OCI-LY7 (cell line): Measurements from ENCODE around the gene HNRNPD. TPM values are rescaled to one million over a fixed set of nuclear protein-coding genes. Genes with fewer than 3 reads are reported as not detected.

Experiments
- BruUV-seq: library from RNA; stranded (reverse); fragments of 400-500 nt; replicated peaks from 2 replicates; lab custom pipeline; 2021; lab: Mats Ljungman, UMichigan
- CTCF ChIA-PET: fragments of 300-600 bp; sonication (Branson Sonifier 250); formaldehyde crosslinking; loops from one replicate; lab custom pipeline; 2022; ENCODE audit warnings: antibody characterized with exemption; ENCODE audit not compliant: unreplicated experiment; lab: Charles Lee
- POLR2A ChIA-PET: fragments of 300-600 bp; sonication (Branson Sonifier 250); formaldehyde crosslinking; loops from one replicate; lab custom pipeline; 2022; ENCODE audit warnings: antibody characterized with exemption; lab: Charles Lee
- DNase-seq: peaks from one replicate; pipeline ENCODE4 v3.0.0-alpha.2; 2015; ENCODE audit warnings: low spot score
- H2AFZ ChIP-seq: fragments of 200-600 bp; sonication (generic), shearing (Covaris generic); 2 replicates; pipeline ENCODE4 v1.6.1; 2014; ENCODE audit warnings: mild to moderate bottlenecking, antibody characterized with exemption, low read length, moderate library complexity
- H3K27ac ChIP-seq: fragments of 200-600 bp; sonication (generic); 2 replicates; pipeline ENCODE4 v1.5.1; 2014; ENCODE audit warnings: mixed run types, low read depth, mild to moderate bottlenecking, moderate library complexity, low read length, inconsistent platforms; ENCODE audit not compliant: poor library complexity, severe bottlenecking
- H3K36me3 ChIP-seq: fragments of 200-600 bp; sonication (generic); 2 replicates; pipeline ENCODE4 v1.6.1; 2014; ENCODE audit warnings: mild to moderate bottlenecking, antibody characterized with exemption, low read length, moderate library complexity, mixed read lengths; ENCODE audit not compliant: insufficient read depth
- H3K4me1 ChIP-seq: fragments of 200-600 bp; sonication (generic); 2 replicates; pipeline ENCODE4 v1.5.1; 2014; ENCODE audit warnings: mild to moderate bottlenecking, low read length; ENCODE audit not compliant: insufficient read depth, poor library complexity, severe bottlenecking
- H3K4me2 ChIP-seq: fragments of 200-600 bp; sonication (generic); 2 replicates; pipeline ENCODE4 v1.6.1; 2014; ENCODE audit warnings: mild to moderate bottlenecking, low read length
- H3K4me3 ChIP-seq: fragments of 200-600 bp; sonication (generic); 2 replicates; pipeline ENCODE4 v1.5.1; 2014; ENCODE audit warnings: mild to moderate bottlenecking, low read depth, low read length; ENCODE audit not compliant: poor library complexity, severe bottlenecking
- H3K79me2 ChIP-seq: fragments of 200-600 bp; sonication (generic); 2 replicates; pipeline ENCODE4 v1.6.1; 2016; ENCODE audit warnings: low read depth, mild to moderate bottlenecking, low read length, moderate library complexity, mixed read lengths; ENCODE audit not compliant: insufficient read depth
- H3K9me2 ChIP-seq: fragments of 200-600 bp; sonication (generic); 2 replicates; pipeline ENCODE4 v1.6.1; 2016; ENCODE audit warnings: mild to moderate bottlenecking, low read length, mixed read lengths; ENCODE audit not compliant: insufficient read depth
- H3K9me3 ChIP-seq: fragments of 200-600 bp; sonication (generic); 2 replicates; pipeline ENCODE4 v1.6.1; 2014; ENCODE audit warnings: mild to moderate bottlenecking, mixed run types, low read length, mixed read lengths
- H4K20me1 ChIP-seq: fragments of 200-600 bp; sonication (generic); 2 replicates; pipeline ENCODE4 v1.6.1; 2014; ENCODE audit warnings: mild to moderate bottlenecking, antibody characterized with exemption, low read length, moderate library complexity, mixed read lengths; ENCODE audit not compliant: insufficient read depth
- CTCF ChIP-seq: fragments of 200-600 bp; sonication (generic); conservative IDR thresholded peaks from 2 replicates; pipeline ENCODE4 v1.5.1; 2014; ENCODE audit warnings: mild to moderate bottlenecking, antibody characterized with exemption, low read length, moderate library complexity, mixed read lengths
- EZH2phosphoT487 ChIP-seq: fragments of 200-600 bp; sonication (generic); IDR thresholded peaks from 2 replicates; pipeline ENCODE4 v1.6.1; 2018; ENCODE audit warnings: low read depth, borderline replicate concordance, mild to moderate bottlenecking, mixed run types, antibody characterized with exemption, low read length, moderate library complexity, mixed read lengths
- intact Hi-C: fragments of 100-400 bp; cut with micrococcal nuclease; formaldehyde crosslinking; loops from one replicate; pipeline ENCODE4 v1.10.0; 2022; ENCODE audit not compliant: unreplicated experiment
- total RNA-seq, 2 experiments: library from RNA; depleted of rRNA in 1 of 2; stranded (reverse); fragments of >200 nt in 1 of 2; shearing (Covaris generic) in 1 of 2; gene quantifications; 2 replicates each; pipeline ENCODE4 v1.2.3, GENCODE V29; 2014 to 2022

The HNRNPD gene
- total RNA-seq, 2 experiments from 2014 or later = 127 to 572 TPM

- intact Hi-C loops = no loop called here
- BruUV-seq = no TSS peak
- no peak for DNase-seq
Observed at GRCh38 chr4:82380344-82380743, 6.6 kb upstream of the HNRNPD start.

GRCh38 chr4:82376109-82376508 is 2.3 kb upstream of the HNRNPD start:
- peaks cover 50% of the 10 kb centered on the region for H3K79me2 ChIP-seq

More at GRCh38 chr4:82380344-82380743, 6.6 kb upstream of the HNRNPD start:
- TF ChIP-seq CTCF = no peak
- Histone ChIP-seq H3K4me2 (no peak overlapping the region), H3K27ac (no peak overlapping the region), H3K4me1 (peaks cover 9% of the 10 kb centered on the region), H3K9me3 (peaks cover 14% of the 10 kb centered on the region; the same call in 1 of the 2 replicates), H3K4me3 (no peak overlapping the region), H3K36me3 (peaks cover 28% of the 10 kb centered on the region), H3K79me2 (peaks cover 14% of the 10 kb centered on the region; the same call in 1 of the 2 replicates), H4K20me1 (no peaks in the 10 kb centered on the region), H3K9me2 (no peaks in the 10 kb centered on the region), H2AFZ (no peak overlapping the region)
- ChIA-PET POLR2A (no interaction called here), CTCF (no interaction called here)

More at GRCh38 chr4:82376109-82376508, 2.3 kb upstream of the HNRNPD start:
- H3K9me2 ChIP-seq = no peaks in the 10 kb centered on the region
- H3K4me2 ChIP-seq = peak overlapping the region; percentile 74
- no TSS peak for BruUV-seq
- intact Hi-C loops = no loop called here
- H4K20me1 ChIP-seq = peaks cover 18% of the 10 kb centered on the region
- DNase-seq = no peak
- CTCF ChIA-PET = no interaction called here
- H3K9me3 ChIP-seq = peaks cover 10% of the 10 kb centered on the region; the same call in 1 of the 2 replicates
- no peak overlapping the region for H3K27ac ChIP-seq
- H3K4me1 ChIP-seq = peaks cover 9% of the 10 kb centered on the region
- H2AFZ ChIP-seq = no peak overlapping the region
- no peak for TF ChIP-seq EZH2phosphoT487
- TF ChIP-seq CTCF = no peak
- H3K4me3 ChIP-seq = peak overlapping the region; percentile 99
- H3K36me3 ChIP-seq = peaks cover 51% of the 10 kb centered on the region
- POLR2A ChIA-PET = interaction anchor here (0.7 kb wide), 1 partner anchor 16 kb away, joined by 5 read pairs; no protein-coding TSS in a partner anchor
